GM19035 (cell line): ENCODE results near the gene CNTN3.

Source experiments
- ATAC-seq: cut with Tn5 transposase; IDR thresholded peaks from one replicate; pipeline ENCODE4 v1.9.1; 2021; ENCODE audit not compliant: unreplicated experiment

The CNTN3 gene

DNA sequence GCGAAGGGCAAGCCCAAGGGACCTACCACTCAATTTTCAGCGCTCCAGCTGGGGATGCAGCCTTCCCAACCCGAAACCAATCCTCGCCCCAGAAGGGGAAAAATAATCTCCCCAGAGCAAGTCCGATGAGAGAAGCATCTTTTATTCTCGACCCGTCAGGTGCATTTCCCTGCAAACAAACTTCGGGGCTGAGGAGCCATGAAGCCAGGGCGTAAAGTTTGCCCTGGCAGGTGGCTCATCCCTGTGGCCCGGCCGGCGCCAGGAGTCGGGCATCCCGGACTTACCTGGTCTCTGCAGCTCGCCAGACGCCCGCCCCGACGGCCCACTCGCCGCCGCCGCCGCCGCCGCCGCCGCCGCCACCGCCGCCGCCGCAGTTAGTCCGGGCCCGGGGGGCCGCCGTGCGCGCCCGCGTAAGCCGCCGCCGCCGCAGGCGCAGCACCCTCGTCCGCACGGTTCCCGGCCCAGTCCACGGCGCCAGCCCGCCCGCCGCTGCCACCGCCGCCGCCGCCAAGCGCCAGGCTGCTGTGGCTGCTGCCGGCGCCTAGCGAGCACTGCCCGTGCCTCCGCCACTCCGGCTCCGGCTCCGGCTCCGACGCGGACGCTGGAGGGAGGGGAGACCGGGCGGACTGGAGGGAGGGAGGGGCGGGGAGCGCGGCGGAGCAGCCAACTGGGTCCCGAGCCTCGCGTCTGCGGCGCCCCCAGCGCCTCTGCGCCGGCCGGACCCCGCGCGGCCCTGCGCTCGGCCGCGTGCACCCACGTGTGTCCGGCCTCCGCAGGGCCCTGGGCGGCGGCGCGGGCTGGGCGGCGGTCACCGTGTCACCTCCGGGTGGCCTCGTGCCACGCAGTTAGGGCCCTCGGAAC is at the start of gene CNTN3:
Gene CNTN3, minus strand, starts transcription at position 553 of the 861 bp plus-strand sequence. CDS start 93,547 bp downstream, outside the sequence.
- ATAC-seq, result no peak

DNA sequence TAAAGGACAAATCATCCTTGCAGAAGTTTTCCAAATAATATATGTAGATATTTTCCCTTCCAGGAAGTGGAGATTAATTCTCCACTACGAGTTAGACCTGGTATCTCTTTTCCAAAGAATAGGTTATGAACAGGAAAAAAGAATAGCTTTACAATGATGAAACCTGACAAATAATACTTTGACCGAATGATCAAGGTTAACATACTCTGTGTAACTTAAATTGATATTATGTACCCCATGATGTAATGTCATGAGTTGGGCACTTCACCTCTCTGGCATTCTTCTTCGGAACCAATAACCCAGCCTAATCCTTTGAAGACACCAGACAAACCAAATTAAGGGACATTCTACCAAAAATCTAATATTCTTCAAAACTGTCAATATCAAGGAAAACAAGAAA is 48.7 kb upstream of the CNTN3 start:
- ATAC-seq, result no peak

DNA sequence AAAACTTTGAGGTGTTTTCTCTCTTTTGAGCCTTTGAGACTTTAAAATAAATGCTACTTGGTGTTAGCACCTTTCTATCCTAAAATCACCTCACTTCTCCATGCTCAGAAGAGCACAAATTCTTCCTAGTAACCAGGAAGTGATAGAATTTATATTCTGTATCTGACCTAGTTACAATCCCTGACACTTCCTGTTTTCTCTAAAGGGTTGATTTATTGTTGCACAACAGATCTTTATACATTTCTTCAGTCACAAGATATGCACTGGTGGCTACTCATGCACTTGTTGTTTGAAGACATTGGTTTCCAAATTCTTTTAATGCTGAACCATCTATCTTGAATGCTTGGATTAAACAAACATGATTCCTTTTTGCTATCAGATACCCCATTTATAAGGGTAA is 47.2 kb upstream of the CNTN3 start:
- no peak for ATAC-seq

DNA sequence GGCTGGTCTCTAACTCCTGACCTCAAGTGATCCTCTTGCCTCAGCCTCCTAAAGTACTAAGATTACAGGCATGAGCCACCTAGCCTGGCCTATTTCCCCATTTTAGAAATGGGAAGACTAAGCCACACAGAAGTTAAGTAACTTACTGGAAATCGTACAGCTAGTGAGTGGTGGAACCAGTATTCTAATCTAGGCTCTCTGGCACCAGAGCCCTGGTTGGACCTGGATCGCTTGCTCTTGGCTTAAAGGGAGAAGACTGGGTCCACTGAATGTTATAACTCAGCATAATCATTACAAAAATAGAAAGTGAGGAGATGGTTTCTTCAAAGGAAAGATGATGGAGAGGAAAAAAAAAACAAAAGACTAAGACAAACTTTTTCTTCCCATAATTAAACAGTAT is 37.4 kb upstream of the CNTN3 start:
- ATAC-seq, result no peak

DNA sequence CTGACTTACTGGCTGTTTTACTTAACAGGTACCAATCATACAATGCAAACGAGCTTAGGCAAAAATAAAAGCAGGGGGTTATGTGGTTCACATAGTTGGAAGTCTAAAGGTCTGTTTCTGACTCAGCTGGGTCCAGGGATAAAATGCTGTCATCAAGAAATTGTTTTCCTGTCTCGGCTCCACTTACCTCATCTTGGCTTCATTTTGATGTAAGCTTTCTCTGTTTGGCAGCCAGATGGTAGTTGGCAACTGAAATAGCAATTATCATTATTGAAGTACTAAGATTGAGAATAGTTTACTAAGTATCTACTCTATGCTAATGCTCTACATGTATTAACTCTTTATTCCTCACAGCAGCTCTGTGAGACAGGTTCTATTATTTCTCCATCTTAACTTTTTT is 36.8 kb upstream of the CNTN3 start:
- ATAC-seq, result no peak

DNA sequence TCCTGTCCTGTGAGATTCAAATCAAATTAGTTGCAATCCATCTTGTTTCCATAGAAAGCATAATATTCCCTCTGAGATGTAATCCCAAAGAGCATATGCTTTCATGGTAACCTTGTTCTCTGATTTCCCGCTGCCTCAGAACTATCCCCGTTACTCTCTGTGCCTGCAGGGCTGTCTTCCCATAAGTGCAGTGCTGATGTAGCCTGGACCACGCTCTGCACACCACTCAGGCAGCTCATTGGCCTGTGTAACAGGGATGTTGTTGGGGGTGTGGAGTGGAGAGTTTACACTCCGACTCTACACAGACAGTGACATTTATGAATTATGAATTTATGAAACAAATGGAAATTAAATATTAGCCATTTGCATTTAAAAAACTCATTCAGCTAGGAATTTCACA is 33.6 kb upstream of the CNTN3 start:
- no peak for ATAC-seq

DNA sequence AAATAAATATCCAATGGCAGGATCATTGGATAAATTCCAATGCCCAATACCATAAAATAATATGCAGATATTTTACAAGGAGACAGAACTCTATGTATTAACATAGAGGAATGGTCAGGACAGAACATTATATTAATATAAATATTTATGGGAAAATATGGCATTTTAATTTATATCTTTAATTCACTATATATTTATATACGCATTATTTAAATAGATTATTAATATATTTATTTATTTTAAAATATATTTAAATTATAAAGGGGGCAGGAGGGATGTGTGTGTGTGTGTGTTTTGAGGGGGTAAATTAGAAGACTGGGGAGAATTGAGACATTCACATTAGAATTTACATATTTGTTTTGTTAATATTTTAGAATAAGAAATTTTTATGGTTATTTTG is 31.6 kb upstream of the CNTN3 start:
- no peak for ATAC-seq

DNA sequence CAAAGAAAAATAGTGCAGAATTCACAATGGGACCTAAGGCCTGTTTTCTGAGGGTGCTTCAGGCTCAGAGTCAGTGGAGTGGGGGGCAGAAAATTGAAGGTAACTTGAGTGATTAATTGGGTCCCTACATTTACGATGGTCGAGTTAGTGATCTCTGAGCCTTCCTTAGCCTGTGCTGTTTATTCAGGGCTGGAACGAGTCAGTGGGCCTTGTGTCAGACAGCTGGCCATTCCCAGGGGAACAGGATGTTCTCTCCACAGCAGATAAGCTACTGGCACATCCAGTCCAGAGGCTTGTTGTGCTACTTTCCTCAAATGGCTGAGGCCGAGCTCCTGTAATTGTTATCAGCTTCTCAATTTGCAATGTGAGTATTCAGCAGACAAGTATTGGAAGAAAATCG is 29.2 kb upstream of the CNTN3 start:
- no peak for ATAC-seq

DNA sequence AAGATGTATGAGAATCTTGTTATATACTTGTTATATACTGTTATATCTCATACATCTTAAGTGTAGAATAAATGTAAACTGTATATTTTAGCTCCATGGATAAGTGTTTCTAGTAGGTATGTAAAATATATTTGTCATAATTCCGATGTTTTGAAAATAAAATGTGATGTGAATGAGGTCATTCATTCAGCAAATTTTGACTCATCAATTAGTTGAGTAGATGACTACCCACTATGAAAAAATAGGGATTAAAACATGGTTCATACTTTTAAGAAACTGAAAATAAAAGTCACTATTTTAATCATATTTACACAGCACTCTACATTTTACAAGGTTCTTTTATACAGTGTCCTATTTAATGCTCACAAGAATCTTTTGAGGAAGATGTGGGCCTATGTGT is 28.4 kb upstream of the CNTN3 start:
- no peak for ATAC-seq

DNA sequence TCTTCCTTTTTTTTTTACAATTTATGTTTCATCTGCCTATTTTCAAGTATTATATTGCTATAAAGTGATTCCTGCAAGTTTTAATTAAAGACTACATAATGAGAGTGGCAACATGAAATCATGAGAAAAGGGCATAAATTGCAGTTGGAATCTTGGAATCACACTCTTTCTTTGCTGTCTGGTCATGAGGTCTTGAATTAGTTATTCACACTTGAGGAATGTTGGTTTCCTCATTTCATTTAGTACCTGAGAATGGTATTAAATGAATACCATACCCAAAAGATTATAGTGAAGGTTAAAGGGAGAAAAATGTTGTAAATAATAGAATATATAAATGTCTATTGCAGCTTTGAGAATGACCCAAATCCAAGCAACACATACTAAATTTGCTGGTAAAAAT is 25.8 kb upstream of the CNTN3 start:
- no peak for ATAC-seq

DNA sequence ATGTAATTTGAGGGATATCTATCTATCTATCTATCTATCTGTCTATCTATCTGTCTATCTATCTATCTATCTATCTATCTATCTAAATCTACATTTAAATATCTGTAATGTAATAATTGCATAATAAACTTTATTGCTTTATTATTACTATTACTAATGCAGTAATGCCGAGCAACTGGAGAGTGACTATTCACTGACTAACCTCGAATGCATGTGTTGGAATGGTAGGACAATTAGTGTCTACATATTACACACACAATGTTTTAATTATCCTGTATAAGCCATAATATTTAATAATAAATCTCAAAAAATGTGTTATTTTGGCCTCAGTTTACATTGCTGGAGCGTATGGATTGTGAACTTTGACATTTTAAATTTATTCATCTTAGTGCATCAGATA is 25.2 kb upstream of the CNTN3 start:
- ATAC-seq, result no peak

DNA sequence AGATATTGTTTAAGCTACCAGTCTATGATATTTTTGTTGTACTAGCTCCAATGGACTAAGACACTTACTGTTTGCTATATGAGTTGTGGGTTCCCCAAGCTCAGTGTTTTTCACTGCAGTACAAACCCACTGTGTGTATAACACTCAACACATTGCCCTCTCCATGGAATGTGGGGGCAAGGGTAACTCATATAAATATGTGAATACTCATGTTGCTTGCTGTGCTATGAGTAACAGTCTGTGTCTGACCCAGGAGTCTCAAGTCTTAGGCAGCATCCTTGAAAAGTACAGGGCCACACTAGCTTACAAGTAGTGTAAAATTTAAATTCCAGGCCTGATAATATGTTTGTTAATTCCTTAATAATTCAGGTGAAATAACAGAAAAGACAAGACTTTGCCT is 22.5 kb upstream of the CNTN3 start:
- no peak for ATAC-seq

DNA sequence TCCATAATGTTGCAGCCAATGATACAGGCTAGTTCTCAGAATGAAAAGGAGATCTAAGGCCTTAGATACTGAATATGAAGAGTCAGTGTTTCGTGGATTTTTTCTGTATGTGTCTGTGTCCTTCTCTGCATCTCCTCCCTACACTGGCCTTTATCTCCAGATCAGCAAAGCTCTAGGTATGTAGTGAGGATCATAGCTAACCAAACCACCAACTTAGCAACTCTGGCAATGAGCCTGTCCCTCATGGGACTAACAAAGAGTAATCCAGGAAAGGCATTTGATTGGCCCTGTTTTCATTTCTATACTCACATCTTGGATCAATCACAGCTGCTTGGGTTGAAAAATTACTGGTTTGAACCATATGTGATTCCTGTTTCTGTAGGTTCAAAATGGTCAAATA is 18.6 kb upstream of the CNTN3 start:
- ATAC-seq, result no peak

DNA sequence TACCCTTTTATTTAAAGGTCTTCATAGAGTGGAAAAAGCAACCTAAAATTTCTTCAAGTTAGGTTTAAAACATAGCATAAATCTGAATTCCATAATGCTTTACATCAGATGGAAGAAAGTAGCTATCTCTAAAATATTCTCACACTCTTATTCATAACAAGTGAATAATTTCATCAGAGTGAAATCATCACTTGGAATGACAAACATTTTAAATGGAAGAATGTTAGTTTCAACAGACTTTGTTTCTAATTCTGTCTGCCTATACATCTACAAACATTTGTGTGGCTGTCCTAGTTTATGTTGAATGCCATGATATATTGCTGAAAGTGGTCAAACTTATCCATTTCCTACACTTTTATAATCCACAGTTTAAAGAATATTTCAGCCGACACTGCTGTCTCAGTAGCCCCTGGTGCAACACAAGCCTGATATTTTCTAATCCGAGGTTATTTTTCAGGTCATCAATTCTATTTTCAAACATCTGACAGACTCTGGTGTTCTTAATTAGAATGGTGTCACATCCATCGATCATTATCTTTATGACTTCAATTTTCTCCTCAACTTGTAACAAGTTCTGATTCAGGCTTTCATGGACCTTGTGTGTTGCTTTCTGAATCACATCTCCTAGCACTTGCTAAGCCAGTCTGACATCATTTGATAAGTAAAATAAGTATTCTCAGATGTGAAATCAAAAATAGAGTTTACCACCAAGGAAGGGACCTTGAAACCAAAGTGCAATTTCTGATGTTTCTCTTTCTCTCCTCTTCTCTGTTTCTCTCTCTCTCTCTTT is 17.1 kb upstream of the CNTN3 start:
- ATAC-seq, result no peak

DNA sequence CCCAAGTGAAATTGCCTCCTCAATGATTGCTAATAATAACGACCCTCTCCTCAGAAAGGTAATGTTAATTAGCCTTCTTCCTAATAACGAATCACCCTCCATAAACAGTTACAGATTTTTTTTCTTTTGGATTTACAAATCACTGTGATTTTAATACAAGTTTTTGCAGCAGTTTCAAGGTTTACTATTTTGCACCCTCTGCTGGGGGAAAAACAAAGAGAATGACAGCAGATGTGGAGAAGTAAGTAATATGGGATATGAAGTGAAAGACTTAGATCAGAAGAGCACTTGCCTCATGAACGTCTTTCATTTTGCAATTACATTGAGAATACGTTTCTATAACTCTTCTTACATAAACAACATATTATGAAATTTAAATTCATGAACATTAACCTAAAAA is 16.1 kb upstream of the CNTN3 start:
- ATAC-seq, result no peak

DNA sequence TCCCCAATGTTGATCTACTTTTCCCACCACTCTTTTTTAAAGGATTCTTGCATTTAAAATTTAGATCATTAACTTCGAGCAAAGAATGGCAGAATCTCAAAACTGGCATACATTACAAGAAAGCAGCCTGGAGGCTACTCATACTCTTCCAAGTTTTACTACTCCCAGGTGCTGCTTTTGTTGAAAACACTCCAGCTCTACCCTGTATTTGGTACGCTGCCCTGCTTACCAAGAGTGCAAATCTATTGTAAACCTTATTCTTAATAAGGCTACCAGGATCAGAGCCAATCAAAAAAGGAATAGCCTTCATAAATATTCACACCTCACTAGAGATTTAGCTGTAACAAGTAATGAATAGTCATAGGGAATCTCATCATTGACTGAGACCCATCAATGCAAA is 11.6 kb upstream of the CNTN3 start:
- ATAC-seq, result no peak

DNA sequence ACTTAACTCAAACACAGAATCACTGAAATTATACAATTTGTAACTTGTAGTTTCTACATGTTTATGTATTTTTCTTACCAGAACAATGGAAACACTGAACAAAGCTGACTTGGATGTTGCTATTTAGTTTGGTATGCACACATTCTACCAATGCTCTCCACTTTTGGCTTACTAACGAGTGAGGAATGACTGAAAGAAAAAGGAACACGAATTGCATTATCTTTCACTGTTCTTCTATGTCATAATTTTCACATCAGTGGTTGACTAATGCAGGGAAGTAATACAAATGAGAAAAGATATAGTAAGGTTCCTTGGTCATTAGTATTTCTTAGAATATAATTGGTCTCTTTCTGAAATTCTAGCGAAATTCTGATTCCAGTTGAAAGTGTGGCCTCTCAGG is 9.8 kb upstream of the CNTN3 start:
- no peak for ATAC-seq

DNA sequence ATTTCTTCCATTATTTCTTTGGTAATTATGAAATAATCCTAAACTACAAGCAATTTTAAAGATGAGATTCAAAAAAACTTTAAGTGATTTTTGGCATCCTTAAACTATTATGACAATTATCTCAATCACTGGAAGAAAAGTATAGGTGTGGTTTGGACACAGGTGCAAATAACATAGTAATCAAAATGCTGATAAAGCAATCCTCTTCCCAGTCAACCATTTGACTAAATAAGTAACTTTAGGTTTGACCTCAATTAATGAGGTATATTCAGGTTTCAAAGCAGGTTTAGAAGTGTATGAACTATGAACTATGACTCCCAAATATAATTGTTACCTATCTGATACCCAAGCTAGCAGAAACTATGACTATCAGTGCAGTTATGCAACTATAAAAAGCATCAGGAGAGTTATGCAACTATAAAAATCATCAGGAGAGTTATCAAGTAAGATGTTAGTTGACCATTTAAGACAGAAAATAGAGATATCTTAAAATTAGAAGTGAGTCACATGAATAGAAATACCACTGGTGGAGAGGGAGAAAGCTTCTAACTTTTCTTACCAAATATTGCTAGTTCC is 8.9 kb upstream of the CNTN3 start:
- no peak for ATAC-seq

DNA sequence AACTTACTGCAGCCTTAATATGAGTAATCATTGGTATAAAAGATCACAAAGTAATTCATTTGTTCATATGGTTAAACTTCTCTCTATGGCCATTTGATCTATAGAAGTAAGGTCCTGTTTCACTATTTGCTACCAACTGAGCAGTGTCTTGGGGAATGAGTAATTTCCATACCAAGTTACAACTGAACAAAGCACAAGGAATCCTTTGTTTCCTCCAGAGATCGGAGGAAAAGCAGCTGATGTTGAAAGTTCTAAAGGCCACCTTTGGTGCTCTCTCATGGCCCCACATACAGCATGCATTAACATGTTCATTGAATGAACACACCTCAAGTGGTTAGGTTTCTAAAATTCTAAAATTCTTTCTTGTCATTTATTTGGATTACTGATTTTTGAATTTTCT is 7.1 kb upstream of the CNTN3 start:
- ATAC-seq, result no peak

DNA sequence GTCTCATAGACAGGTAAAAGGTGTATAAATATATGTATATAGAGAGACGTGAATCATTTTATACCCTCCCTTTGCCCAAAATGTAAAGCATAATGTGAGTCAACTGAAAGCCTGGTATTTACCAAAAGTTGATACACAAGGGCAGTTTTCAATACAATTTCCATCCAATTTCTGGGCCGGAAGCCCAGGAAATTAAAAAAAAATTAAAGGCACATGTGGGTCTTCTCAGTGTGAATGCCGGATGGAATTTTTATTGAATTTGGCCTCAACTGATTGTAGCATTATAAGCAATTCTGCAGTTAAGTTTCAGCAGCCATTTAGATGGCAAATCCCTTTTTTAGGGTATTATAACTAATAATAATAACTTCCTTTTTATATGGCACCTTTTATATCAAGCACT is 3.3 kb upstream of the CNTN3 start:
- no peak for ATAC-seq

DNA sequence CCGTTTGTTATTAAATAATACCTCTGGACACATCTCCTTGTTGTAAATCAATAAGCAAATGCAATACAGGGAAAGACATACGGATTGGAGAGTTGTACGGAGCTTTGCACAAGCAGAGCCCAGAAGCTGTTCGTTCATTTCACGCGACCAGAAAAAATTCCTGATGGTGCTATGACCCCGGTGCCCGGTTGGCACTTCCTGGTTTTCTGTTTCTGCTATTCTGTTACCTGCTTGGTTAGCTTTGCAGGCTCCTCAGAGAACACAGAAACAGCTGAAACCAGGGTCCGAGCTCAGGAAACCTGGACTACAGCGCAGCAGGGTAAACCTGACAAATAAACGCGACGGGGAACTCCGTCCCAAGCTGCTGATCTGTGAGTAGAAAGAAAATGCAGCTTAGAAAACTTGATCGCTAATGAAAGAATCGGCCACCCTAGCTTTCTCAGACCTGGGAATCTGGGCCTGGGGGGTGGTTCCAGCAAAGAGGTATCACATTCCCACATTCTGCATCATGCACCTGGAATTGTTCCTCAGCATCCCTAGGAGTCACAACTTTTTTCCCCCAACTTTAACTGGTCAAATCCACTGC is 845 bp downstream of the CNTN3 start:
- ATAC-seq, result no peak

DNA sequence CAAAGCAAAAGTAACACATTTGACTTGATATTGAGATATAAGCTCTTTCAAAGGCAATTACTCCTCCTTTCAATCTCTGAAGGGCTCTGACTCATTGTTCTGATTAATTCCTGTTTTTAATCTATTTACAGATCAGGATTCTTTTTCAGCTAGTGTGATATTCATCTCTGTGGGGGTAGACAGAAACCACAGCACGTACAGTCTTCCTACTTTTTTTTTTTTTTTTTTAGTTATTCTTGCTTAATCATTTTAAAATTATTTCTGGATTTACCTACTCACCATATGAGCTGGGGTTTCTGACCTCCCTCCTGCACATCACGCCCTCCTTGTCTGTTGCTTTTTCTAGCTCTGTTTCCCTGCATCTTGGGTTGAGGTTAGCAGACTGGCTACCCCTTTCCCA is 1.4 kb downstream of the CNTN3 start:
- ATAC-seq, result no peak
